Inflammatory macrophage treated with lipopolysaccharide for 4 hours (primary cell): Measurements from ENCODE around the gene RALGAPB.
"Not testable (repeated sequence)": the region's sequence is repeated elsewhere in the genome, so short reads cannot be mapped to it uniquely, and the experiment has no call there.

Source experiments
- DNase-seq: peaks from one replicate; pipeline ENCODE4 v3.0.0-alpha.2; 2020

RALGAPB gene

GRCh38 chr20:38499366-38499765, 26.7 kb downstream of the RALGAPB start:
- no peak for DNase-seq

DNA sequence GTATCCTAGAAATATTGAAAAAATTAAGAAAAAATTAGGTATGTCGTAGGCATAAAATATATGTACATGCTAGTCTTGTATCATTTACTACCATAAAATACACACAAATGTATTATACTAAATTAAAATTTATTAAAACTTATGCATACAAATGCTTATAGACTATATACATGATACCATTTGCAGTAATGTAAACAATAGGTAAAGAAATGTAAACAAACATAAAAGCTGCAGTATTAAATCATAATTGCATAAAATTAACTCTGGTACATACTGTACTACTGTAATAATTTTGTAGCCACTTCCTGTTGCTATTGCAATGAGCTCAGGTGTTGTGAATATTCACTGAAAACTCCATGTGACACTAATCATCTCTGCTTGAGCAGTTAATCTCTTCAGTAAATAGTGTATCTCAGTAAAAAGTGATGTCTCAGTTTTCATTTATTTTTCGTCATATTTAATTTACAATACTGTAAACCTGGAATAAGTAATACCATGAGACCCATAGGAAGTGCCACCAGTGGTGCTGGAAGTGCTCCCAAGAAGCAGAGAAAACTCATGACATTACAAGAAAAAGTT, 29.3 kb downstream of the RALGAPB start:
- no peak for DNase-seq

DNA sequence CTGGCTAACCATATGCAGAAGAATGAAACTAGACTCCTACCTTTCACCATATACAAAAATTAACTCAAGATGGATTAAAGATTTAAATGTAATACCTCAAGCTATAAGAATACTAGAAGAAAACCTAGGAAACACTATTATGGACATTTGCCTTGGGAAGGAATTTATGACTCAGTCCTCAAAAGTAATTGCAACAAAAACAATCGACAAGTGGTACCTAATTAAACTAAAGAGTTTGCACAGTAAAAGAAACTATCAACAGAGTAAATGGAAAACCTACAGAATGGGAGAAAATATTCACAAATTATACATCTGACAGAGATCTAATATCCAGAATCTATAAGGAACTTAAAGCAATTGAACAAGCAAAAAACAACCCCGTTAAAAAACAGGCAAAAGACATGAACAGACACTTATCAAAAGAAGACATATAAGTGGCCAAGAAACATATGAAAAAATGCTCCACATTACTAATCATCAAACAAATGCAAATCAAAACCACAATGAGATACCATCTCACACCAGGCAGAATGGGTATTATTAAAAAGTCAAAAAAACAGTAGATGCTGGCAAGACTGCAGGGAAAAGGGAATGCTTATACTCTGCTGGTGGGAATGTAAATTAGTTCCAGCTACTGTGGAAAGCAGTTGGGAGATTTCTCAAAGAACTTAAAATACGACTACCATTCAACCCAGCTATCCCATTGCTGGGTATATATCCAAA, 31.9 kb downstream of the RALGAPB start:
- no peak for DNase-seq

DNA sequence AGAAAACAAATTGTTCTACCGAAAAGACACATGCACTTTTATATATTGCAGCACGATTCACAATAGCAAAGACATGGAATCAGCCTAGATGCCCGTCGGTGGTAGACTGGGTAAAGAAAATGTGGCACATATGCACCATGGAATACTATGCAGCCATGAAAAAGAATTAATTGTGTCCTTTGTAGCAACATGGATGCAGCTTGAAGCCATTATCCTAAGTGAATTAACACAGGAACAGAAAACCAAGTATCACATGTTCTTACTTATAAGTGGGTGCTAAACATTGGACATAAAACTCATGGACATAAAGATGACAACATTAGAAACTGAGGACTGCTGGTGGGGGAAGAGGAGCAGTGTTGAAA, 32.4 kb downstream of the RALGAPB start:
- DNase-seq = no peak

DNA sequence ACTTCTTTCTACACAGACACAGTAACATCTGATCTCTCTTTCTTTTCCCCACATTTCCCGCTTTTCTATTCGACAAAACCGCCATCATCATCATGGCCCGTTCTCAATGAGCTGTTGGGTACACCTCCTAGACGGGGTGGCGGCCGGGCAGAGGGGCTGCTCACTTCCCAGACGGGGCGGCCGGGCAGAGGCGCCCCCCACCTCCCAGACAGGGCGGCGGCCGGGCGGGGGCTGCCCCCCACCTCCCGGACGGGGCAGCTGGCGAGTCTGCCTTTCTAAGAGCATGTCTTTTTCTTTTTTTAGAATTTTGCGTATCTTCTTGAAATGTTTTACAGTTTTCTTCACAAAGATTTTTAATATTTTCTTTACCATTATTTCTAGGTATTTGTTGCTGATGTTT, 39.1 kb downstream of the RALGAPB start:
- not testable (repeated sequence) for DNase-seq

DNA sequence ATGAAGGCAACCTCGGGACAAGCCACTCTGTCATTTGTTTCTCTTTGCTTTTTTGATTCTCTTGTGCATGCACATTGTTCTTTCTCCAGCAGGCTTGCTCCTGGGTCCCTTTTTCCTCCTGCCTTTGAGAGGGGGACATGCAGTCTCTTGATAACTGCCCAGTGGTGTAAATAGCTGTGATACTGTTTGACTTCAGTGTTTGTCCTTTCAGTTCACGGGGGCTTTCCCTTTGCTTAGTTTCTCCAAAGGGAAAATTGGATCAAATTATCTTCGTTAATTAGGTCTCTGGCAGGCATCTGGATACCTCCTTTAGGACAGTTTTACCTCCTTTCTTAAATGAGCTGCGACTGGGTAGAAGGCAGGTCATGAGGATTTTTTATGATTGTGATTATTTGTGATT, 41.5 kb downstream of the RALGAPB start:
- DNase-seq = no peak

GRCh38 chr20:38514947-38515346, 42.3 kb downstream of the RALGAPB start:
- DNase-seq = no peak

DNA sequence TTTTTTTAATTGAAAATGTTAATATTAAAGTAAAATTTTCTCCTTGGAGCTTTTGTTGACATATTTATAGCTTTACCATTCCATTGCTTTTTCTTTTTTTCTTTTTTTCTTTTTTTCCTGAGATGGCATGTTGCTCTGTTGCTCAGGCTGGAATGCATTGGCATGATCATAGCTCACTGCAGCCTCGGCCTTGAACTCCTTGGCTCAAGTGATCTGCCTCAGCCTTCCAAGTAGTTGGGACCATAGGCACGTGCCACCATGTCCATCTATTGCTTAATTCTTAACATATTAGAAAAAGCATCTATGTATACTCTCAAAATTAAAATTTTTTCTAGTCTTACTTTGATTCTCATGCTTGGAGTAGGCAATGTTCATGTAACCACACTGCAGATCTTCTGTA, 43.0 kb downstream of the RALGAPB start:
- DNase-seq = no peak

GRCh38 chr20:38519426-38519825, 46.8 kb downstream of the RALGAPB start:
- DNase-seq = no peak

- DNase-seq = no peak
These were observed 47.6 kb downstream of the RALGAPB start for GRCh38 chr20:38520261-38520660.

DNA sequence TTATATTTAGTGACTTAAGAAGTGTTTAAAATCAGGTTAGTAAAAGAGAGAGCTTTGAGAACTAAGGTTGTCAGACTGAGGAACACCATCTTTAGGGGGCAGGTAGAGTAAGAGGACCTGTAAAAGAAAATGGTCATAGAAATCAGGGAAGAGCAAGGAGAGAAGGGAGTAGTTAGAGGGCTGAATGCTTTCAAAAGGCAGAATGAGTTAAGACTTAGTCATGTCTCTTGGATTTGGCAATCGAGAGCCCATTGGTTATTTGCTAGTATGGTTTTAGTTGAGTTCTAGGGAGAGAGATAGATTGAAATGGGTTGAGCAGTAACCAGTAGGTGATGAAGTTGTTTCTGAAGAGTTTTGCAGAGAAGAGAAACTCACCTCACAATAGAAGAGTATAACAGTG, 51.1 kb downstream of the RALGAPB start:
- peak; percentile 18 for DNase-seq

- no peak for DNase-seq
These were observed 55.5 kb downstream of the RALGAPB start for GRCh38 chr20:38528167-38528566.

DNA sequence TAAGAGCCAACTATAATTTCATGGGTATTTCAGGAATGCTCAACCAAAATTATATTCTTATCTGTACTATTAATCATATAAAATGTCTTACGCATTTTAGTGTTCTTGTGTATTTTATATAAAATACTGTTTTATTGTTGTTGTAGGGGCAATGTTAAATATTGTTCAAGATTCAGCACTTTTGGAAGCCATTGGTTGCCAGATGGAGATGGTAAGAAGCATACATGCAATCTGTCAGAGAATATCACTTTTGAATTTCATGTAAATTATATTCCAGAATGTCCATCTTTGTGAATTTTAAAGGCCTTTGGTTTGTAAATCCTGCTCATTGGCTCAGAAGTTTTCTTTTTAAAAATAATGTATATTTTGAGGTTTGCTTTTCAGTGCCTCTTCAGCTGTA, 58.4 kb downstream of the RALGAPB start:
- DNase-seq = no peak

DNA sequence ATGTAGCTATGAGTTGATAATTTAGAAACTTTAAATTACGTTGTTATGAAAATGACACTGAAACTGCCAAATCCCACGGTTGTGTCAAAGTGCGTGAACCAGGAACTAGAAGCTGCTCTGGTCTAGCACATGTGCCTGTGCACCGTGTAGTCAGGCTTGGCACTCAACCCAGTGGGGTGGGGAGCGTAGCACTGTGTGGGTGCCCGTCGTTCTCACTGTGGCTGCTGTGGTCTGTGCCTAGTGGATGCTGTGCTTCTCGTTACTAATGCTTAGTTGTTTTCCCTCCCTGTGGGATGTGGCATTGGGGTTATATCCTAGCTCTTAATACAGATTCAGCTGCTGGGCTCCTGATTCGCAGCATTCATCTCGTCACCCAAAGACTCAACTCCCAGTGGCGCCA, 62.1 kb downstream of the RALGAPB start:
- no peak for DNase-seq

DNA sequence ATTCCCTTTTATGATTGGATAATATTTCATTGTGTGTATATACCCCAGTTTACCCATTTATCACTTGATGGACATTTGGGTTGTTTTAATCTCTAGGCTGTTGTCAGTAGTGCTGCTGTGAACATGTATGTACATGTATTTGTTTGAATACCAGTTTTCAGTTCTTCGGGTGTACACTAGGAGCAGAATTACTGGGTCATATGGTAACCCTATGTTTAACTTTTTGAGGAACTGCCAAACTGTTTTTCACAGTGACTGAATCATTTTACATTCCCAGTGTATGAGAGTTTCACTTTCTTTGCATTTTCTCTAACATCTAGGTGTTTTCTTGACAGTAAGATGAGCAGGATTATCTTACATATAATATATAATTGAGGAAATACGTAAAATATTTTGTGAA, 63.7 kb downstream of the RALGAPB start:
- no peak for DNase-seq

DNA sequence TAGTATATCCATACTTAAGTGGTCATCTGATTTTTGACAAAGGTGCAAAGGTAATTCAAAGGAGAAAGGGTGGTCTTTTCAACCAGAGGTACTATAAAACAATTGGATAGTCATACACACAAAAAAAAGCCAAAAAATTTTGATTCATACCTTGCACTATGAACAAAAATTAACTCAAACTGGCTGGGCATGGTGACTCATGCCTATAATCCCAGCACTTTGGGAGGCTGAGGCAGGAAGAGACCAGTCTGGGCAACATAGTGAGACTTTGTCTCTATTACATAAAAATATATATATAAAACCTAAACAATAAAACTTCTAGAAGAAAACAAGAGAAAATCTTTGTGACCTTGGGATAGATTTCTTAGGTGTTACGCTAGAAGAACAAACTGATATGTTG, 64.5 kb downstream of the RALGAPB start:
- no peak for DNase-seq

DNA sequence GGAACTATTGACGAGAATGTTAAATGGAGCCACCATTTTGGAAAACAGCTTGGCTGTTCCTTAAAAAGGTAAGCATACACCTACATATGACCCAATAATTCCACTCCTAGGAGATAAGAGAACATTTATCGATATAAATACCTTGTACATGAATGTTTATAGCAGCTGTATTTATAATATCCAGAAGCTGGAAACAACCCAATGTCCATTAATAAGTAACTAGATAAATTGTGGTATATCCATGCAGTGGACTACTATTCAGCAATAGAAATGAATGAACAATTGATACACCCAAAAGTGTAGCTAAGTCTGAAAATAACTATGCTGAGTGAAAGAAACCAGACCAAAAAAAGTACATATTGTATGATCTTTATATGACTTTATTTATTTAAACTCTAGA, 66.1 kb downstream of the RALGAPB start:
- no peak for DNase-seq

DNA sequence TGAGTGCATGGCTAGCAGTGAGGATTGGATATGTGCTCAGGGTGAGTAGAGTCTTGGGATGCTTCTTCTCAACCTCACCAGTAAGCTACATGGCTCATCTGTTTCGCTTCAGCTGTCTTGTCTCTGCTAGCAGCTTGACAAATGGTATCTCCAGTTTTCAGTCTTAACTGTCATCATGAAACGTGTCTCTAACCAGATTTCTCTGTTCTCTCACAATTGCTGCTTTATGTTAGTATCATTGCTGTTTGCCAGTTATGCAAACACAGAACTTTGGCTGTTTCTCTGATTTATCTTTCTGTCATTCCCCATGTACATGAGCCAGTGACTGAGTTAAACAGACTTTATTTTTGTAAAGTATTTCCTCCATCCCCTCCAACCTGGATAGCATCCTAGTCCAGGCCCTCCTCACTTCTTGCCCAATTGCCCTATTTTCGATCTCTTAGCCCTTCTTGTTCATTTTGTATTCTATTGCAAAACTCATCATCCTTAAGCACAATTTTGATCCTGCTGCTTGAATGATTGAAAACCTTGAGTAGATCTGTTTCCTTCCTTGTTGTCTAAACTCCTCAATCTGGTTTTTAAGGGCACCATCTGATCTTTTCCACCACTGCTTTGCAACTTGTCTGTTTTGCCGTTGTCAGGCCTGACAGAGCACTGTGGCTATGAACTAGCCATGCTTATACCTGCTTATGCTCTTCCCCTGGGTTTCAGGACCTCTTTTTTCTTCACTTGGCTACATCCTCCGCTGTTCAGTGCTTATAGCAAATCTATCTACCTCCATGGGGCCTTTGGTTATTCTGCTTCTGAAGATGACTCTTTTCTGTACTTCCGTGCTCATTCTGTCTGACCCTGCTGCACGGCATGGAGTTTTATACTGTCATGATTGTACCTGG, 70.6 kb downstream of the RALGAPB start:
- DNase-seq = no peak

- DNase-seq = no peak
These were observed 73.1 kb downstream of the RALGAPB start for GRCh38 chr20:38545771-38546170.

DNA sequence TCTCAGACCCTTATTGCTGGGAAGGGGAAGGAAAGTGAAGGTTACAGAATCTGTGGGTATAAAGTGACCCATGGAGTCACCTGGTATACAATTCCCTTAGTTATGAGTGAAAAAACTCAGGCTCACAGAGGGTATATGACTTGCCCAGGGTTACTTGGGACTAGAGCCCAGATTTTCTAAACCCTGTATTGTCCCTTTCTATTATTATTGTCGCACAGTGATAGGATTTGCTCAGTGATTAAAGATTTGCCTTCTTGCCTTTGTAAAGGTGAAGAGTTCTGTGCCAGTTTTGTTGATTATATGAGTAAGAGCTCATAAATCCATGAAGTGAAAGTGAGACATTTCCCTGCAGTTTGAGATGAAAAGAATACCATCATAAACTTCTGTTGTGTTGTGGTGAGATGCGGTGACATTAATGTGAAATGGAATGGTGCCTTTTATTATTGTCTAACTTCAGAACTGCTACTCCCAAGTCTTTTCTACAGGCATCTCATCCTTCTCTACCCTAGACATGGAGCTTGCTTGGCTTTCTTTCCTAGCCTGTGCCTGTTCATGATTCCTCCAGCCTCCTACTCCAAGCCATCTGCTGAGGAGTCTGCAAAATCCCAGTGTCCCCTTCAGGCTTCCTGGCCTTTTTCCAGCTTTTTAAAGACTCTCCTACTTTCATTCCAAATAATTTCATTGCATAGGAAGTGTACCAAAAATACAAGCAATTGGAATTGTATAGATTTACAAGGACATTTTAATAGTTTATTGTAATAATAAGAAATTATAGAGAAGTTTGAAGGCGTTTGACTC, 74.8 kb downstream of the RALGAPB start:
- no peak for DNase-seq

GRCh38 chr20:38548356-38549083, 75.9 kb downstream of the RALGAPB start:
- no peak for DNase-seq

GRCh38 chr20:38550274-38550673, 77.6 kb downstream of the RALGAPB start:
- no peak for DNase-seq
